ENCODE results near the gene RBM10.
A peak's percentile ranks its signal among the peaks of the same experiment; 100 is the strongest.

Gene RBM10

GRCh38 chrX:47175588-47175980 is 30.6 kb downstream of the RBM10 start:
- no peak for DNase-seq

GRCh38 chrX:47176101-47176740 is 31.2 kb downstream of the RBM10 start:
- DNase-seq, result no peak

GRCh38 chrX:47177079-47177478 is 32.1 kb downstream of the RBM10 start:
- no peak for DNase-seq

- DNase-seq, result no peak
Observed at GRCh38 chrX:47178337-47178736, 33.3 kb downstream of the RBM10 start.

GRCh38 chrX:47179221-47179927 is 34.4 kb downstream of the RBM10 start:
- no peak for DNase-seq

- DNase-seq, result no peak
Observed at GRCh38 chrX:47179928-47180255, 34.9 kb downstream of the RBM10 start.

GRCh38 chrX:47180346-47180745 is 35.3 kb downstream of the RBM10 start:
- DNase-seq, result no peak

GRCh38 chrX:47181301-47181700 is 36.3 kb downstream of the RBM10 start:
- no peak for DNase-seq

- DNase-seq, result no peak
Observed at GRCh38 chrX:47182106-47182700, 37.2 kb downstream of the RBM10 start.

GRCh38 chrX:47184486-47184885 is 39.5 kb downstream of the RBM10 start:
- DNase-seq, result no peak

- DNase-seq, result no peak
Observed at GRCh38 chrX:47185241-47185640, 40.2 kb downstream of the RBM10 start.

- DNase-seq, result no peak
Observed at GRCh38 chrX:47186096-47186740, 41.2 kb downstream of the RBM10 start.

GRCh38 chrX:47187106-47187677 is 42.2 kb downstream of the RBM10 start:
- DNase-seq, result no peak

GRCh38 chrX:47189906-47190305 is 44.9 kb downstream of the RBM10 start:
- no peak for DNase-seq

GRCh38 chrX:47190445-47191269 is 45.6 kb downstream of the RBM10 start:
- DNase-seq, result peak; percentile 61 to 68

GRCh38 chrX:47191331-47191730 is 46.3 kb downstream of the RBM10 start:
- DNase-seq, result peak; percentile 23 to 29

GRCh38 chrX:47191806-47192401 is 46.9 kb downstream of the RBM10 start:
- DNase-seq, result no peak

GRCh38 chrX:47193475-47194193 is 48.6 kb downstream of the RBM10 start, which contains the start of gene UBA1:
Gene UBA1 (plus strand): TSS chrX:47193829. CDS start chrX:47198803, 4,974 bp downstream.
- peak; percentile 85 to 97 for DNase-seq

GRCh38 chrX:47194194-47194787 is 49.3 kb downstream of the RBM10 start:
- DNase-seq, result no peak

GRCh38 chrX:47196098-47196497 is 51.1 kb downstream of the RBM10 start:
- DNase-seq, result no peak

GRCh38 chrX:47197526-47197925 is 52.5 kb downstream of the RBM10 start:
- DNase-seq, result no peak
